Thyroid gland (tissue), 4 donors: ENCODE measurements around the gene APBA1. TPM values are rescaled to one million over a fixed set of nuclear protein-coding genes. Genes with fewer than 3 reads are reported as not detected.
A peak's percentile ranks its signal among the peaks of the same experiment; 100 is the strongest.

Experiments
- DNase-seq, 2 donors: peaks; one replicate each; pipeline ENCODE4 v3.0.0-alpha.2; 2019
- H3K27ac ChIP-seq, 3 donors: fragments of 200-600 bp; sonication (generic); 1 replicate in 2 of 3; 2 replicates in 1 of 3; pipeline ENCODE4 v1.5.1; 2016 to 2019; ENCODE audit warnings: mild to moderate bottlenecking in 1 of 3, moderate library complexity in 1 of 3
- H3K27me3 ChIP-seq: fragments of 200-600 bp; sonication (generic); one replicate; pipeline ENCODE4 v1.5.1; 2019
- H3K36me3 ChIP-seq, 2 donors: fragments of 200-600 bp; sonication (generic); one replicate each; pipeline ENCODE4 v1.5.1; 2016 to 2019
- H3K4me1 ChIP-seq, 2 donors: fragments of 200-600 bp; sonication (generic); one replicate each; pipeline ENCODE4 v1.5.1; 2017 to 2019
- H3K4me3 ChIP-seq, 3 donors: fragments of 200-600 bp; sonication (generic); replicated peaks in 1 of 3; 1 replicate in 2 of 3; 2 replicates in 1 of 3; pipeline ENCODE4 v1.5.1; 2016; ENCODE audit warnings: mild to moderate bottlenecking in 1 of 3
- H3K9me3 ChIP-seq: fragments of 200-600 bp; sonication (generic); one replicate; pipeline ENCODE4 v1.5.1; 2017
- POLR2A ChIP-seq, 2 donors: fragments of 450-650 bp; IDR thresholded peaks; one replicate each; pipeline ENCODE4 v1.6.1; 2017; ENCODE audit warnings: antibody characterized with exemption in 2 of 2, mild to moderate bottlenecking in 2 of 2, moderate library complexity in 1 of 2
- WGBS, 2 donors: methylation state at CpG; one replicate each; pipeline ENCODE4 v1.1.5; 2017; 5-methylcytosine and 5-hydroxymethylcytosine counted together
- intact Hi-C: fragments of 100-400 bp; cut with DNase I; formaldehyde crosslinking; loops from one replicate; pipeline ENCODE4 v1.15.1; 2023
- total RNA-seq, 4 donors: library from RNA; depleted of rRNA; stranded (reverse); fragments of >200 nt; gene quantifications; one replicate each; pipeline ENCODE4 v1.2.3, GENCODE V29; 2016
- TF ChIP-seq, protein P1 (sequence below), 6 experiments: fragments of 200-600 bp in 3 of 6; fragments of 450-650 bp in 3 of 6; sonication (generic) in 3 of 6; IDR thresholded peaks; one replicate each; pipeline ENCODE4 v1.5.1; 2016 to 2019; ENCODE audit warnings: antibody characterized with exemption in 6 of 6, mild to moderate bottlenecking in 2 of 6, inconsistent platforms in 1 of 6, moderate library complexity in 1 of 6

APBA1 gene
- total RNA-seq, 4 donors from 2014 or later, result 2.8 to 11.2 (median 3.8) TPM

DNA sequence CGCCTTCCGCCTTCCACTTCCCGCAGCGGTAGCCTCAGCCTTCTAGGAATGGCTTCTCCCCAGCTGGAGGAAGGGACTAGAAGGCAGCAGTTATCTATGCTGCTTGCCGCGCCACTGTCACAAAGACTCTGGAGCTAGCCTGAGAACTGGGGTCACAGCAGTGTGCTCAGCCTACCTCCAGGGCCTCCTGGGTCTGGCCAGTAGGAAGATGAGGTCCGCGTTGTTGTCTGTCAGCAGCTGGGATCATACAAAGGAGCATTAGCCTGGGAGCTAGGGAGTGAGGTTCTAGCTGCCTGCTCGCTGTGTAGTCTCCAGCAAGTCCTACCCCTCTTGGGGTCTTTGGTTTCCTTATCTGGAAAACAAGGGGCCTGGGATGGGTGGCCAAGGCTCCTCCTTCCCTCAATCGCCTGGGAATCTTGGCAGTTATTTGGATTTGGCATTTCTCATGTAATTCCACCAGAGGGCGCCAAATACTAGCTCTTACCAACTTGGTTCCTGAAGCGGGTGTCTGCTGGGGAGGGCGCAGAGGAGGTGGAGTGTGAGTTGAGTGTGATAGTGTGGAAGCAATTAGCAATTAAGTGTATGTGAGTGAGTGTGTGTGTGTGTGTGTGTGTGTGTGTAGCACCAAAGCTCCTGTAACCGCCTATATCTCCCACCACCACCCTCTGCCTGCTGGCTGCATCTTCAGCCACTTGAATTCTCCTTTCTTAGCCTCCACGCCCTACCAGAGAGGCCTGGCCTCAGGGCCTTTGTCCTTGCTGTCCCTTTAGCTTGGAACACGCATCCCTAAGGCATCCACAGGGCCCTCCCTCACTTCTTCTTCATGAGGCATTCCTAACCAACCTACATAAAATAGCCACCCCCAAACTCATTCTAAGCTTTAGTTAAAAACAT lies 250.0 kb downstream of the APBA1 start:
- H3K36me3 ChIP-seq, result no peaks in the 10 kb centered on the region
- H3K4me3 ChIP-seq, result no peak overlapping the region
- no peak overlapping the region for H3K27ac ChIP-seq
- intact Hi-C loops, result loop anchor here (5.0 kb wide), 1 partner anchor 125 kb away; no protein-coding TSS in a partner anchor
- no peaks in the 10 kb centered on the region for H3K27me3 ChIP-seq
- no peak for TF ChIP-seq POLR2A (IDR thresholded peaks at IDR 0.05)
- TF ChIP-seq, protein P1, sequence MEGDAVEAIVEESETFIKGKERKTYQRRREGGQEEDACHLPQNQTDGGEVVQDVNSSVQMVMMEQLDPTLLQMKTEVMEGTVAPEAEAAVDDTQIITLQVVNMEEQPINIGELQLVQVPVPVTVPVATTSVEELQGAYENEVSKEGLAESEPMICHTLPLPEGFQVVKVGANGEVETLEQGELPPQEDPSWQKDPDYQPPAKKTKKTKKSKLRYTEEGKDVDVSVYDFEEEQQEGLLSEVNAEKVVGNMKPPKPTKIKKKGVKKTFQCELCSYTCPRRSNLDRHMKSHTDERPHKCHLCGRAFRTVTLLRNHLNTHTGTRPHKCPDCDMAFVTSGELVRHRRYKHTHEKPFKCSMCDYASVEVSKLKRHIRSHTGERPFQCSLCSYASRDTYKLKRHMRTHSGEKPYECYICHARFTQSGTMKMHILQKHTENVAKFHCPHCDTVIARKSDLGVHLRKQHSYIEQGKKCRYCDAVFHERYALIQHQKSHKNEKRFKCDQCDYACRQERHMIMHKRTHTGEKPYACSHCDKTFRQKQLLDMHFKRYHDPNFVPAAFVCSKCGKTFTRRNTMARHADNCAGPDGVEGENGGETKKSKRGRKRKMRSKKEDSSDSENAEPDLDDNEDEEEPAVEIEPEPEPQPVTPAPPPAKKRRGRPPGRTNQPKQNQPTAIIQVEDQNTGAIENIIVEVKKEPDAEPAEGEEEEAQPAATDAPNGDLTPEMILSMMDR (IDR thresholded peaks at IDR 0.05), result peak; percentile 53 to 97 (median 81)
- no peaks in the 10 kb centered on the region for H3K9me3 ChIP-seq
- WGBS, 2 donors, result 61 to 64% methylated on average over 13 to 16 of the region's 16 CpGs
- H3K4me1 ChIP-seq, result no peaks in the 10 kb centered on the region
- peak; percentile 49 to 54 for DNase-seq

DNA sequence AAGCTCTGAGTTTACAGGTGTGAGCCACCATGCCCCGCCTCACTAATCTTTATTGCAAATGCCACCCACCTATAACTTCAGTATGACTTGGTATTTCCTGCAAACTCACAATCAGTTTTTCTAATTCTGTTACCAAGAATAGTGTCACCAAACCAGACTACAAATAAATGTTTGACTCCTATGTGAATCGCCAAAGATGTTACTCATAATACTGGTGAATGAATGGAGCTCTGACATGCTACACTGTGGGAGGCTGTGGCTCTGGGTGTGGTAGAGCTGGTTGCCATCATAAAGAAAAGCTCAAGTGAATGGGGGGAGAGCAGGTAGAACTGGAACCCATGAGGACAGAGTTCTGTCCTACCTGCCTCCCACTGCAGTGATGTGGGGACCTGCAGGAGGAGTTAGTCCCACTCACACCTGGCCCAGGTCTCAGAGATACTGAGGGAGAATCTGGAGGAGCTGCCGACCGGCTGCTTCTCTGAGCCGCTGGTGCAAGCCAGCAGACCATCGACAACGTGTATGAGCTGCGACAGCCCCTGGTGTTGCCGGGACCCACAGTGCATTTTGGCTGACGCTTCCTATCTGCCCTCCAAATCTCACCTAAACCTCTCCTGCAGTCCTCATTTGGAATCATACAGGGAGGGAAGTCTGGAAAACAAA lies 251.4 kb downstream of the APBA1 start:
- Histone ChIP-seq H3K27ac (no peak overlapping the region), H3K27me3 (no peaks in the 10 kb centered on the region), H3K36me3 (no peaks in the 10 kb centered on the region), H3K4me3 (no peak overlapping the region), H3K9me3 (no peaks in the 10 kb centered on the region), H3K4me1 (no peaks in the 10 kb centered on the region)
- DNase-seq, result no peak
- intact Hi-C loops, result loop anchor here (5.0 kb wide), 1 partner anchor 127 kb away; no protein-coding TSS in a partner anchor
- TF ChIP-seq, protein P1 (IDR thresholded peaks at IDR 0.05), result no peak
- TF ChIP-seq POLR2A (IDR thresholded peaks at IDR 0.05), result no peak
- 87 to 93% methylated on average over 8 of the region's 10 CpGs for WGBS, 2 donors

DNA sequence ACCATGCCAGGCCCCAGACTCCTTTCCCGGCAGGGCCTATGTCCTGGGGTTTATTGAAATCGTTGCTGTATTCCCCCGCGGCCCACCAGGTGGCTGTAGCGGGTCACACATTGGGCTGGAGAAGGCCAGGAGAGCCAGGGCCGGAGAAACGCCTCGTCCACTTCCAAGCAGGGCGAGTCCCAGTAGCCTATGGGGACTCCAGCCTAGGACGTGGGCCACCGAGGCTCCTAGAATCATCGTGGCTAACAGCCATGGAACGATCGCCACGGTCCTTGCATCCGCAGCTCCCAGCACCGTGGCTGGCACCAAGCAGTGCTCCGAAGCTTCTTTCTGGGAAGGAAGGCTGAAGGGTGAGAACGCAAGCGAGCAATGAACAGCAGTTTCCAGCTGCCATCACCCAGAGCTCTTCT lies 259.4 kb downstream of the APBA1 start:
- intact Hi-C loops, result no loop called here
- no peaks in the 10 kb centered on the region for H3K36me3 ChIP-seq
- H3K9me3 ChIP-seq, result no peaks in the 10 kb centered on the region
- peaks cover 4 to 6% of the 10 kb centered on the region in 2 donors for H3K4me1 ChIP-seq
- TF ChIP-seq, protein P1 (IDR thresholded peaks at IDR 0.05), result peak; percentile 21 to 73 (median 66)
- no peak for TF ChIP-seq POLR2A (IDR thresholded peaks at IDR 0.05)
- H3K27me3 ChIP-seq, result no peaks in the 10 kb centered on the region
- H3K27ac ChIP-seq, result no peak overlapping the region
- no peak overlapping the region for H3K4me3 ChIP-seq
- 31 to 50% methylated on average over 4 to 19 of the region's 20 CpGs for WGBS, 2 donors
- peak; percentile 78 to 81 for DNase-seq

DNA sequence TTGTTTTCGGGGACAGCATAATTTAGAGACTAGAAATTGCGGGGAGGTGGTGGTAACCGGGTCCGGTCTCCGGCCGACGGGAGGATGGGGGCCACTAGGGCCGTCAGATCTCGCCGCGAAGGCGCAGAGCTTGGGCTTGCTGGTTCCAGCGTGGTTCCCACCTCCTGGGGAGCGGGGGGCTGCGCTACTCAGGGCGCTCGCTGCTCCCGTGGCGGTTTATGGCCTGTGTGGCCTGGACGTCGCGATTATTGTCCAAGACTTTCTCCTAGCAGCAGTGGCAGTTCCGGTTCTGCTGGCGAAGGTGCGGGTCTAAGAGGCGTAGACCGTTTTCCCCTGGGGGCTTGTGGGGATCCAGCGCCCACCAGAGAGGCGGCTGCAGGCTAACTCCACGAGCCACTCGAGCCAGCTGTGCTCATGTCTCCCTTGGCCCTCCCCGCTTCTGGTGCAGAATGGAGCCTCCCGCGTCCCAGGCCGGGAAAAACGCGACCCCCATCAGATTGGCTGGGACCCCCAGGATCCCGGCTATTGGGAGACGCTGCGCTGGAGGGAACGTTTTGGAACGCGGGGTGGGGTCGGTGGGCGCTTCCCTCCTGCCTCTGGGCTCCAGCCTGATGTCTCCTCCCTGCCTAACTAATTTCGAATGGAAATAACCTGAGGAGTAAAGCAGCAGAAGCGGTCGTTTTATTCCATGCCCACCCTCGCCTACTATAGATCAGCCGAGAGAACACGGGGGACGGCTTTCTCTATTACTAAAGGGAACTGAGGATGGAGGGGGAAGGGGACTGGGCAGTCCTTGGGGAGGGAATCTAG lies 260.0 kb downstream of the APBA1 start:
- TF ChIP-seq POLR2A (IDR thresholded peaks at IDR 0.05), result no peak
- TF ChIP-seq, protein P1 (IDR thresholded peaks at IDR 0.05), result no peak
- Histone ChIP-seq H3K36me3 (no peaks in the 10 kb centered on the region), H3K27me3 (no peaks in the 10 kb centered on the region), H3K4me3 (no peak overlapping the region), H3K27ac (no peak overlapping the region), H3K9me3 (no peaks in the 10 kb centered on the region), H3K4me1 (peaks cover 4 to 6% of the 10 kb centered on the region in 2 donors)
- intact Hi-C loops, result no loop called here
- no peak for DNase-seq
- WGBS, 2 donors, result 77% methylated on average over 44 to 49 of the region's 52 CpGs
